NCI-H460 (cell line): ENCODE results near the gene CNTN4. TPM values are rescaled to one million over a fixed set of nuclear protein-coding genes. Genes with fewer than 3 reads are reported as not detected.

ENCODE experiments used
- DNase-seq: peaks from one replicate; pipeline ENCODE4 v3.0.0-alpha.2; 2016; ENCODE audit warnings: low read depth; ENCODE audit errors: extremely low read depth
- total RNA-seq: library from RNA; depleted of rRNA; stranded (reverse); fragments of >200 nt; shearing (Covaris generic); gene quantifications from 2 replicates; pipeline ENCODE4 v1.2.3, GENCODE V29; 2014

Gene CNTN4
- total RNA-seq, 1 experiment from 2014 or later: 1.6 TPM

DNA sequence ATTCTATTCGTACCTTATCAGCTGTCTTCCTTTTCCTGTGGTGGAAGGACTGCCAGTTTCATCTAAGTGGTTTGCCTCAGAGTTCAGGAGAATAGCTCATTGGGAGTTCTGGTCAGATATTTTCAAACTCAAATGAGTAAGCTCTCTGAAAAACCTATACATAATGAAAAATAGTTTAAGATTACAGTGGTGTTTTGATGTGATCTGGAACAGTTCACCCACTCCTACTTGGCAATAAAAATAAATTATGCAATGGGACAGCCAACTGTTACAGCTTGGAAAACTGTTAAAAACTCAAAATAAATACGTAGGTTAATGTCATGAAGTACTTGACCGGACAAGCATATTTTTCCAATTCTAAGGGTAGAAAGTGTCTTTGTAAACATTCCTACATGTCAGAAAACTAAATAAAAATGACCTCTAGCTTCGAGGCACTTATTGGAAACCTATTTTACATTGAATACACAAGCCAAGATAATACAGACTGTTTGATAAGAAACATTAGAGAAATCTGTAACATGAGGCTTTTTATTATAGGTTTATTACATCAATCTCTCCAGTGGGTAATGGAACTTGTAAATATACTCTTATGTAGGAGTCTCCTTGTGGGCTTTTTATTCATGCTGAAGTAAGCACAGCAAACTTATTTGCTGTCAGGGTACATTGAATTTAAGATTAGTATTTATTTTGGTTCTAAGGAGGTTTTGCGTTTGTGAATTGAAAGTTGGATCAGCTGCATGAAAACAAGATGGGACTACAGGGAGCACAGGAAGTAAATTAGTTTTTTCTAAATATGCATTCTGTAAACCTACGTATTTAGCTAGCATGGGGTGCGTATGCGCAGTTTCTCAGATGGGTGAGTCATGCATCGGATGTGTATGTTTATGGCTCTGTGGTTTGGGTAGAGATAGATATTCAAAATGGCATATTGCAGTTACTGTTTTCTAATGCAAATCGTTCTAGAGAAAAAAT, 558.4 kb downstream of the CNTN4 start:
- DNase-seq: peak; percentile 16

DNA sequence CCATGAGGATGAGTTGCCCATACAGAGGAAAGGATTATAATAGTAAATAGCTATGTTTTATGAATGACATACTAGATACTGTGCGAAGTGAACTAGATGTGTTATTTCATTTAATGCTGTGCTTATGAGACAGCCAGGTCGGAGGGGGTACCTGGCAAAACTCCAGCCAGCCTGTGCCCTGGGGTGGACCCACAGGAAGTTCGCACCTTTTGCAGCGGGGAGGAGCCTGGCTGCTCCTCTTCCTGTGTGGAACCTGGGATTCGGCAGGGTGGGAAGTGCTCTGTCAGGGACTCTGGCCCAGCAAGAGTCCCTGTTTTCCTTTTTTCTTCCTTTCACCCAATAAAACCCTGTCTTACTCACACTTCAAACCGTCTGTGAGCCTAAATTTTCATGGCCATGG, 559.3 kb downstream of the CNTN4 start:
- DNase-seq: no peak

DNA sequence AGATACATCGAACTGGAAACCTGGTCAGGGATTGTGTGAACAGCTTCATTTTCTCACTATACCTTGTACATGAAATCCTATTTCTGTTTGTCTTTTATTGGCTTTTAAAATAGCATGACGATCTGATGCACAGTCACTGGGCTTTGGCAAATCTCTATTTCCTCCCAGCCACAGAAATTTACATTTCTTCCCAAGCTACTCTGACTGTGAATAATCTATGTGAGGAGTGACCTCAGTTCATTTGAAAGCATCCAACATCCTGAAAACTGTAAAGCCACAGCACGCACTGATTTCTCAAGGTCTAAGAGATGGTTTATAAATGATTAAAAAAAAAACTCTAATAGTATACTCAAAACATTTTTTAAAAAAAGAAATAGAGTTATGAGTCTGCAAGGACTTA, 561.2 kb downstream of the CNTN4 start:
- DNase-seq: no peak

DNA sequence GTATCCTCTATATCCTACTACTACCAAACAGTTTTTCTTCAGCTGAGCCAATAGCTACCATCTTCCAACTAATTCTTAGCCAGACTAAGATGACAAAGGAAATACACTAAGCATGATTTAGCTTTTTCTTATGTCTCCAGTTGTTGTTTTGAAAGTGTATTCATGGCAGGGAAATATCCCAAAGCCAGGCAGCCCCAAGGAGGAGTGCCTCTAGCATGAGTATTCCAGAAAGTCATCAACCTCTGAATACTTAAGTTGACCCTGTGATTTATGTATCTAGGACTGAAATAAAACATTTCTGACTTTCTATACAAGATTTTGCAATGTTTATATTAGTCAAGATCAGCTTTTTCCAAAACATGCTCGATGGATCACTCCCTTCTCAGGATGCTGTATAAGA, 562.4 kb downstream of the CNTN4 start:
- DNase-seq: no peak

- no peak for DNase-seq
Observed at GRCh38 chr3:2677501-2677900, 578.8 kb downstream of the CNTN4 start.

GRCh38 chr3:2680236-2680635, 581.6 kb downstream of the CNTN4 start:
- DNase-seq: no peak

GRCh38 chr3:2684046-2684445, 585.4 kb downstream of the CNTN4 start:
- no peak for DNase-seq

DNA sequence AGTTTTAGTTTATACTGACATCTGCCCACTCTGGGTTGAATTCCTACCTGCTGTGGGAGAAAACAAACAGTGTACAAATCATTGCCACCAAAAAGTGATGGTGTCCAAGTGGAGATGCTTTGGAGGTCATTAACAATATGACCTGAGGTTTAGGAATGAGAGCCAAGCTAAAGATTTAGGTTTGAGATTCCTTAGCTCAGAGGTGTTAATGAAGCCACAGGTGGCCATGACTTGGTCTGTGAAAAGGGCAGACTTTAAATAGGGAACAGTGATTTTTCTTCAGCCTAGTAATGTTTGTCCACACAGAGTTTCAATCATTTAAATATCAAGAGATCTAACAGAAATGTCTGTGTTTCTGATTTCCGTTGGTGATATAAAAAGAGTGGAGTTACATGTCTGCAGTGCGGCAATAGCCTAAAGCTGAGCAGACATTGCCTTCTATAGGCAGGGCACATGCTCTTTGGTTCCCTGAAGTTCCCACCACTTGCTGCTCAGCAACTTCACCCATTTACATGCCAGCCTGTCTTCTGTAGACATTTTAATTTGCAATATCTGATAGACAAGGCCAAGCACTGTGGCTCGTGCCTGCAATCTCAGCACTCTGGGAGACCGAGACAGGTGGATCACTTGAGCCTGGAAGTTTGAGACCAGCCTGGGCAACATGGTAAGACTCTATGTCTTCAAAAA, 588.3 kb downstream of the CNTN4 start:
- no peak for DNase-seq

- no peak for DNase-seq
Observed at GRCh38 chr3:2697589-2697988, 598.9 kb downstream of the CNTN4 start.

DNA sequence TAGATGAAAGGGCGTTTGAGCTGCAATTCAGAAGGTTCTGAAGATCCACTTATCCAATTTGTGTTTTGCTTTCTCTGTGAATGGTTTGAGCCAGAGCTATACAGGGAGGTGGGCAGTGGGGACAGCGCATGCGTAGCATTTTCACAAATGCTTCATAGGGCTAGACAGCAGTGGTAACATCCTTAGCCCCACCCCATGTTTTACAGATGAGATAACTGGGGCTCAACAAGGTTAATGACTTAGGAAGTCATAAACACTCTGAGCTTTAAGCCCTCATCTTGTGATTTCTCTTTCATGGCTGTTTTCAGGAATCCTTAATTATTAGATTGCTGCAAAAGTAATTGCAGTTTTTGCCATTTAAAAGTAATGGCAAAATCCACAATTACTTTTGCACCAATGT, 602.8 kb downstream of the CNTN4 start:
- DNase-seq: no peak

DNA sequence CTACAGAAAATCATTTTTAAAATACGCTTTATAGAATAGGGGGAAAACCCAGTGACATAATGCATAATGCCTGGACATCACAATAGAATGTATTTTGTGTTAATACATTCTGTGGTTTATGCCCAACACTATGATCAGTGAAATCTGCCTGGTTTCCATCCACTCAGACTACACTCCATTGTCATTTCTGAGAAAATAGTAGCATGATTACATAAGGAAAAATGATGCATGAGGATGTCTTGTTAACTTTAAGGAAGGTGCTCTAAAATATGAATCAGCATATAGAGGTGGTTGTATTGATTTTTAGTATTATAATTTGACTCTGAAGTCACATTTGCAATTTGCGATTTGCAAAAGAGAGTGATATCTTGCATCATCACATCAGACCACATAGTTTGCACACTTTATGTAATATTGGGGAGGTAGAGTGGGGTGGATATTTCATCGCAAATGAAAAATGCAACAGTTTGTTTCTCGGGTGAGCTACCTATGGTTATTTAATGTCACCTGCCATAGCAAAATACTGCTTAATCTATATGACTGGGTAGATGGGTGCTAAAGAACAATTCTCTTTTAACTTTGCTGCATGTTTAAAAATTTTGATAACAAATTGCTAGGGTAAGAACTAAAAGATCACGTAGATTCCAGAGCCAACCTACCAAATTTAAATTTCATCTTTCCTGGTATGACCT, 607.6 kb downstream of the CNTN4 start:
- no peak for DNase-seq

DNA sequence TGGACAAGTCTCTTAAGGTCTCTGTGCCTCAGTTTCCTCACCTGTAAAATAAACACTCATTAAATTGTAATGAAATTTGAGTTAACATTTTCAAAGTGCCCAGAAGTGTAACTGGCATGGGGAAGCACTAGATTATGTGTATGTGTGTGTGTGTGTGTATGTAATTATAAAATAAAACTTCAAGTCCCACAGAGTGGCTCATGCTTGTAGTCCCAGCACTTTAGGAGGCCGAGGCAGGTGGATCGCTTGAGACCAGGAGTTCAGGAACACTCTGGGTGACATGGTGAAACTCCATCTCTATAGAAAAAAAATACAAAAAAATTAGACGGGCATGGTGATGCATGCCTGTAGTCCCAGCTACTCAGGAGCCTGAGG, 608.2 kb downstream of the CNTN4 start:
- no peak for DNase-seq

DNA sequence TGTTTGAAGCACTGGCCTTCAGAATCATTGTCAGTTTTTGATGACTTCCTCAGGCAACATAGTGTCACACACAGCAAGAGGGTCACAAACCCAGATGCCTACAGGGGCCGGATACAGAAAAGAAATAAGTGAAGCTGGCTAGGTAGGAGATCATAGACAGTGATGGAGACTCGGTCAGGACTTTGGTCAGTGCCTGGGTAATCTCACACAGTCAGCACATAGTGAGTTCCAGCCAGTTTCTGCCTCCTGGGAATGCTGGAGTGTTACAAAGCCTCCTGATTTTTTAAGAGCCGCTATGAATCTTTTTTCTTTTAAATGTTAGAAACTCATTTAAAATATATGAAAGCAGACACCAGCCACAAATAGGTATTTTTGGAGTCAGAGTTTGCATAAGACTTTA, 612.4 kb downstream of the CNTN4 start:
- DNase-seq: no peak

GRCh38 chr3:2713923-2714322, 615.3 kb downstream of the CNTN4 start:
- no peak for DNase-seq

DNA sequence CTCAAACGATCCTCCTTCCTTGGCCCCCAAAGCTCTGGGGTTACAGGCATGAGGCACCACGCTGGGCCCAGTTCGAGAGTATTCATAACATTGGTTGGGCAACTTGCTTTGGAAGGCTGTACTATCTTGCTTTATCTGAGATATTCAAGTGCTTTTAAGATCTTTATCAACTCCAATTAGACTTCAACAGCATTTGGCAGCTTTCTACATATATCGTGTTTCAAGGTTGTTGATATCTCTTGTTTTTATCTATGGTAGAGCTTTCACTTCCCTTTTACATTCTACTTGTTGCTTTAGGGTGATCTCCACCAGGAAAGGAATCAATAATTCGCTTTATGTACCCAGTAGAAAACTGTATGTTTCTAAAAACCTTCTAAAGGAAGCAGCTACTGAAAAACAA, 616.2 kb downstream of the CNTN4 start:
- DNase-seq: no peak

DNA sequence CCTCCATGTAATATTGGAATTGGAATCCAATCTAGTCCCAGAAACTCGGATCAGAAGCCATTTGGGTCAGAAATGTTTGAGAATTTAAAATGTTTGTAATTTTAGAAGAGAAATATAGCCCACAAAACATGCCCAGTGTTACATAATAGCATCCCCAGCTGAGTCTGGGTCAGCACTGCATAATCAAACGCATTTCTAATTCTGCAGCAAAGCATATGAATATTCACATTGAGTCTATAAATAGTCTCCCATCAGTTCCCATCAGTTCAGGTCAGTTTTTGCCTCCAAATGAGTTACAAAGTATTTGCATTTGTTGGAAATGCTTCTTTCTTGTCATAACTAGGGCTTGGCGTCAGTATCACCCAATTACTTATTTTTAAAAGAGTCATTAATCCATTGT, 628.4 kb downstream of the CNTN4 start:
- DNase-seq: no peak

DNA sequence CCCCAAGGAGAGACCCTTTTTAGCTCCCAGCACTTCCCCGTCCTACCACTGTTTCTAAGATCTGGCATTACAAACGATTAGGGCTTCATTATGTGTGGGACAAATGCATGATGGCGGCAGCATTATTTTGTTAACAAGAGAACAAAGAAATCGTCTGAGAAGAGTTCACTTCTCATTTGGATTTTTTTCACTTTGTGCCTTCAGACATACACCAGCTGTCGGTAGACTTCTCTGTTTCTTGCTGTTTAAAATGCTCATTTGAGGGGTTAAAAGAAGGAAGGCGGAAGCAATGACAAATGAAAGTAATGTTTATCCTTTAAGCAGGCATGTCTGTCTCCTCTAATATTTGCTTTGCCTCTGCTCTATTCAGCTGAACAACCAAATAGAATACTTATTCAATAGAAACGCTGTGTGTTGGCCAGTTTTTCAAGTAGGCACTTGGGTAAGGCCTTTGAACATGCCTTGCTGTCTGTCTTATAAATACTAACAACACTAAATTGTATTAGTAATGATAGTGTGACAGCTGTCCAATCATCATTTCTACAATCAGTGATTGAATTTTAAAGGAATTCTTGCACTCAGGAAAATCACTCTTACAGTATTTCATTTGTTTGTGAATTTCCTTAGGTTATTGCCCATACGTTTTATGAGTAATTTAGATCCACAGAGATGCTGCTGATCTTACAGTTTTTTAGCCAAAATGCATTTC, 629.1 kb downstream of the CNTN4 start:
- DNase-seq: no peak

- DNase-seq: no peak
Observed at GRCh38 chr3:2731843-2732242, 633.2 kb downstream of the CNTN4 start.

DNA sequence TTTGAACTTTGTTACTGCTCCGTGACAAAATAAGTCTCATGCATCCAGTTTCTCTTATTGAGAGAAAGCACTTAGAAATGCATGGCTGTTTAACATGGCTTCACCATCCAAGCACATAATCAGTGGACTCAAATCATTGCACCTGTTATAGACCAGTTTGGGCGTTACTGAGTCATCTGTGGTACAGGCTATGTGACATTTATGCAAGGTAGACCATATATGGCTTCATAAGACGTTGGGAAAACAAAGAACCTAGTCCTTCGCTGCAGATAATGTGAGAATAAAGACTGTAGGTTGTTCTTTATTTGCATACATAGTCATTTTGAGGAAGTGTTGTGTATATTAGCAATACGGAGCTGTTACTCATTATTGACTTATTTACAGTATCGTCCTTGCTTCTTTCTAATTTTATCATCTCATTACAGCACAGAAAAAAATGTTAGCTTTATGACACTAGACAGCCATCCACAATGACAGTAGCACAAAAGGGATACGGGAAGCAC, 636.8 kb downstream of the CNTN4 start:
- DNase-seq: no peak

DNA sequence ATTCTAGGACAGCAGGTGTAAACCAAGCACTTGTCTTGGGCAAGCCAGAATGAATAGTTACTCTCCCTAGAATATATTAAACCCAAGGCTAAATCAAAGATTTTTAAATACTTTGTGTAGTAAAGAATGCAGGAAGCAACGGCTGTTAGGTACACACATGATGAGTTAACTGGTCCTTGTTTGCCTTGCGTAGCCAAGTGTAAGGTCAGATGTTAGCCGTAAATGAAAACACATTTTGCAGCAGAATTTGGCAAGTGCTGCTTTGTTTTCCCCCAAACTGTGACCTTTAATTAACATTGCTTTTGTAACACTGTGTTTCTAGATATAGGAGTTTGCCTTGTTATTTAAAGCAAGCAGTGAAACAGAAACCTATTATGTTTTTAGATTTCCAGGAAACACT, 642.9 kb downstream of the CNTN4 start:
- no peak for DNase-seq
